NCI-H2029 (cell line): ENCODE measurements around the gene SPAG16.
"Not testable (repeated sequence)": the region's sequence is repeated elsewhere in the genome, so short reads cannot be mapped to it uniquely, and the experiment has no call there.

Experiments used
- DNase-seq: peaks from one replicate; lab custom pipeline; 2025; lab: John Stamatoyannopoulos, UW

SPAG16 gene

GRCh38 chr2:213834746-213835145 lies 550.5 kb downstream of the SPAG16 start:
- DNase-seq = no peak

GRCh38 chr2:213846856-213847255 lies 562.6 kb downstream of the SPAG16 start:
- DNase-seq = peak; percentile 24

GRCh38 chr2:213847316-213847715 lies 563.1 kb downstream of the SPAG16 start:
- no peak for DNase-seq

- peak; percentile 5 for DNase-seq
These were observed 564.4 kb downstream of the SPAG16 start for GRCh38 chr2:213848631-213849030.

GRCh38 chr2:213861638-213862037 lies 577.4 kb downstream of the SPAG16 start:
- no peak for DNase-seq

- no peak for DNase-seq
These were observed 578.3 kb downstream of the SPAG16 start for GRCh38 chr2:213862407-213863076.

- DNase-seq = no peak
These were observed 579.3 kb downstream of the SPAG16 start for GRCh38 chr2:213863541-213863940.

GRCh38 chr2:213868526-213868925 lies 584.3 kb downstream of the SPAG16 start:
- no peak for DNase-seq

GRCh38 chr2:213885485-213885884 lies 601.2 kb downstream of the SPAG16 start:
- DNase-seq = no peak

GRCh38 chr2:213914510-213914909 lies 630.2 kb downstream of the SPAG16 start:
- no peak for DNase-seq

GRCh38 chr2:213920014-213920413 lies 635.8 kb downstream of the SPAG16 start:
- no peak for DNase-seq

- no peak for DNase-seq
These were observed 639.3 kb downstream of the SPAG16 start for GRCh38 chr2:213923543-213923942.

GRCh38 chr2:213934560-213934959 lies 650.3 kb downstream of the SPAG16 start:
- no peak for DNase-seq

- no peak for DNase-seq
These were observed 673.8 kb downstream of the SPAG16 start for GRCh38 chr2:213958086-213958485.

GRCh38 chr2:213959589-213959988 lies 675.3 kb downstream of the SPAG16 start:
- no peak for DNase-seq

- no peak for DNase-seq
These were observed 687.3 kb downstream of the SPAG16 start for GRCh38 chr2:213971536-213971935.

GRCh38 chr2:213980883-213981282 lies 696.6 kb downstream of the SPAG16 start:
- no peak for DNase-seq

GRCh38 chr2:213989207-213989606 lies 704.9 kb downstream of the SPAG16 start:
- DNase-seq = no peak

- no peak for DNase-seq
These were observed 707.3 kb downstream of the SPAG16 start for GRCh38 chr2:213991453-213992108.

GRCh38 chr2:213995400-213996105 lies 711.3 kb downstream of the SPAG16 start:
- DNase-seq = no peak

GRCh38 chr2:213998976-213999375 lies 714.7 kb downstream of the SPAG16 start:
- not testable (repeated sequence) for DNase-seq

GRCh38 chr2:214004463-214004862 lies 720.2 kb downstream of the SPAG16 start:
- DNase-seq = no peak

- no peak for DNase-seq
These were observed 721.1 kb downstream of the SPAG16 start for GRCh38 chr2:214005337-214005736.
